AG04449 (cell line): ENCODE results near the gene NRIP2.

Experiments
- CTCF ChIA-PET: fragments of 350-600 bp; formaldehyde crosslinking; extraction: SDS; loops from one replicate; lab custom pipeline; 2021; ENCODE audit warnings: antibody characterized with exemption; lab: Yijun Ruan, JAX
- POLR2A ChIA-PET: fragments of 400-600, 350-600 bp; formaldehyde crosslinking; extraction: SDS; loops from one replicate; lab custom pipeline; 2020; ENCODE audit warnings: antibody characterized with exemption, inconsistent platforms; lab: Yijun Ruan, JAX
- DNase-seq: peaks from one replicate; pipeline ENCODE4 v3.0.0-alpha.2; 2010; ENCODE audit warnings: low read depth, low spot score
- H3K4me3 ChIP-seq: 2 replicates; pipeline ENCODE4 v1.5.1; 2011; ENCODE audit warnings: low read depth, mild to moderate bottlenecking, control low read depth, low read length
- TF ChIP-seq, protein P1 (sequence below): IDR thresholded peaks from one replicate; pipeline ENCODE4 v1.5.1; 2011; ENCODE audit warnings: mild to moderate bottlenecking, moderate library complexity, low read length, control low read depth, inconsistent platforms; ENCODE audit not compliant: insufficient read depth; ENCODE audit errors: missing control alignments

NRIP2 gene

DNA sequence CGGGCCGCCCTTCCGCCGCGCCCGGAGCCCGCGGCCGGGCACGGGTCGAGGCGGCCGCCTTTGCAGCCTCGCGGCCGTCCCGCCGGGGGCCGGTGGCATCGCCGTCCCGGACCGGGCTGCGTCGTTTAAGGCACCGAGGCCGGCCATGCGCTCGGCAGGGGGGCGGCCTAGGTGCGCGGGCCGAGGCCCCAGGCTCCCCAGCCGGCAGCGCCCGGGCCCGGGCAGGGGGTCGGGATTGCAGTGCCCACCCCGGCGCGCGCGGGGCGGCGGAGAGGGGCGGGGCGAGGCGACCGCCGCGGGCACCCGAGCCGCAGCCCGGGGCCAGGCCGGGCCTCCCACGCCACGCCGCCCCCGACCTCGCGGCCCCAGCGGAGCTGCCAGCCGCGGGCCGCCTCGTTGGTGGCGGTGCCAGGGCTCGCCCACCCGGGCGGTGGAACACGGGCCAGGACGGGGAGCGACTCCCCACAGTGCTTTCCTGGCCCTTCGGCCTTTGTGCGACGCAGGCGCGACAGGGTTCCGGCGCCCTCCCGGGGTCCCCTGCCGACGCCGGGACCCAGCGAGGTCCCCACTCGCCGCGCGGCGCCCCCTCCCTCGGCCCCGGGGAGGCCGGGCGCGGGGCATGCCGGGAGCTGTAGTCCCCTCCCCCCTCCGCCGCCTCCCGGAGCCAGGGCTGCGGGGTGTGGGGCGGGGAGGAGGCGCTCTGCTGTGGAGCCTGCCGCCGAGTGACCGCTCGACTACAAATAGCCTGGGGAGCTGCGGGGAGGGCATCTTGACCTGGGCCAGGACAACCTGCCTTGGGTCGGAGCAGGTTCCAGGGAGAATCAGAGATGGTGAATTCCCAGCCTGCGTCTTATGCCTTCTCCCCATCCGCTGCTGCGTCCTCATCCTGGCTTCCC, 39.3 kb downstream of the NRIP2 start:
- H3K4me3 ChIP-seq: peak overlapping the region; percentile 87
- no peak for DNase-seq
- CTCF ChIA-PET: interaction anchor here (0.9 to 3.0 kb wide), 5 partner anchors 11 to 113 kb away, joined by 3 to 27 read pairs (median 3); partner anchors contain the start of gene ITFG2
- TF ChIP-seq, protein P1, sequence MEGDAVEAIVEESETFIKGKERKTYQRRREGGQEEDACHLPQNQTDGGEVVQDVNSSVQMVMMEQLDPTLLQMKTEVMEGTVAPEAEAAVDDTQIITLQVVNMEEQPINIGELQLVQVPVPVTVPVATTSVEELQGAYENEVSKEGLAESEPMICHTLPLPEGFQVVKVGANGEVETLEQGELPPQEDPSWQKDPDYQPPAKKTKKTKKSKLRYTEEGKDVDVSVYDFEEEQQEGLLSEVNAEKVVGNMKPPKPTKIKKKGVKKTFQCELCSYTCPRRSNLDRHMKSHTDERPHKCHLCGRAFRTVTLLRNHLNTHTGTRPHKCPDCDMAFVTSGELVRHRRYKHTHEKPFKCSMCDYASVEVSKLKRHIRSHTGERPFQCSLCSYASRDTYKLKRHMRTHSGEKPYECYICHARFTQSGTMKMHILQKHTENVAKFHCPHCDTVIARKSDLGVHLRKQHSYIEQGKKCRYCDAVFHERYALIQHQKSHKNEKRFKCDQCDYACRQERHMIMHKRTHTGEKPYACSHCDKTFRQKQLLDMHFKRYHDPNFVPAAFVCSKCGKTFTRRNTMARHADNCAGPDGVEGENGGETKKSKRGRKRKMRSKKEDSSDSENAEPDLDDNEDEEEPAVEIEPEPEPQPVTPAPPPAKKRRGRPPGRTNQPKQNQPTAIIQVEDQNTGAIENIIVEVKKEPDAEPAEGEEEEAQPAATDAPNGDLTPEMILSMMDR: no peak
- POLR2A ChIA-PET: interaction anchor here (0.8 to 1.6 kb wide), 2 partner anchors 10 to 18 kb away, joined by 3 to 8 read pairs; no protein-coding TSS in a partner anchor

GRCh38 chr12:2794736-2795289, 40.0 kb downstream of the NRIP2 start, which contains the start of gene FKBP4:
Gene FKBP4 (plus strand): TSS chr12:2794970. CDS start chr12:2795140, 170 bp downstream.
- ChIA-PET POLR2A (interaction anchor here (1.6 kb wide), 1 partner anchor 10 kb away, joined by 8 read pairs; no protein-coding TSS in a partner anchor), CTCF (interaction anchor here (2.6 to 3.0 kb wide), 2 partner anchors 10 to 19 kb away, joined by 13 to 27 read pairs; partner anchors contain the start of gene ITFG2)
- H3K4me3 ChIP-seq: peak within 1 kb of the TSS; percentile 87
- no peak for DNase-seq
- TF ChIP-seq, protein P1: no peak

DNA sequence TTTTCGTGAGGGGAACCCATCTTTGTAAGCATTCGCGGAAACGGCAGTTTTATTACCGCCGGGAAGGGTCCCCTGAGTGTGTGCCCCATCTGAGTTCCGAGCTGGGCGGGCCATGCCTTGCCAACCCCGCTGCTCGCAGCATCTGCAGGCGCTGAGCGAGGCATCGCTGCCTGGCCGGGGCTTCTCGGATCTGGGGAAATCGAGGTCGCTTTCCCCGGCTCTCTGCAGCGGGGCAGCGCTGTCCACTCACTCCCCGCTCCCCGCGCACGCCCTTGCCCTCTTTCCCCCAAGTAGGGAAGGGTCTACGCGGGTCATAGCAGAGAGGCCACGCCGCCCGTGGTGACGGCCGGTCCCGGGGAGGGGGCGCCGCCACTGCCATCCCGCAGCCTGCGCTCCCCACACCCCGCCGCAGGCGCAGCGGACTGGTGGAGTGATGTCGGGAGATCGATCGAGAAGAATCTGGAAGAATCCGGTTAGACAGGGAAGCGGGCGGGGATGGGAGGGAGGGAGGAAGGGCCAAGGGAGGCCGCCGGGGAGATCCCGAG, 40.6 kb downstream of the NRIP2 start:
- TF ChIP-seq, protein P1: no peak
- DNase-seq: no peak
- CTCF ChIA-PET: interaction anchor here (2.6 to 3.0 kb wide), 2 partner anchors 10 to 20 kb away, joined by 13 to 27 read pairs; partner anchors contain the start of gene ITFG2
- peak overlapping the region; percentile 87 for H3K4me3 ChIP-seq
- POLR2A ChIA-PET: interaction anchor here (0.6 kb wide), 1 partner anchor 81 kb away, joined by 3 read pairs; no protein-coding TSS in a partner anchor

DNA sequence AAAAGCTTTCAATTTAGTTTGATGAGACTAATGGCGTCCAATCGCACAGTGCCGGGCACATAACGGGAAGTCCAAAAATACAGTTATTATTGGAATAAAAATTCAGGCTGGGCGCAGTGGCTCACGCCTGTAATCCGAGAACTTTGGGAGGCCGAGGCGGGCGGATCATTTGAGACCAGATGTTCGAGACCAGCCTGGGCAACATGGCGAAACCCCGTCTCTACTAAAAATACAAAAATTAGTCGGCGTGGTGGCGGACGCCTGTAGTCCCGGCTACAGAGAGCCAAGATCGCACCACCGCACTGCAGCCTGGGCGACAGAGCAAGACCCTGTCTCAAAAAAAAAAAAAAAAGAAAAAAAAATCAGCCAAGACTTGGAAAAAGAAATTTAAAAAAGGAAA, 41.3 kb downstream of the NRIP2 start:
- POLR2A ChIA-PET: no interaction called here
- no peak for DNase-seq

DNA sequence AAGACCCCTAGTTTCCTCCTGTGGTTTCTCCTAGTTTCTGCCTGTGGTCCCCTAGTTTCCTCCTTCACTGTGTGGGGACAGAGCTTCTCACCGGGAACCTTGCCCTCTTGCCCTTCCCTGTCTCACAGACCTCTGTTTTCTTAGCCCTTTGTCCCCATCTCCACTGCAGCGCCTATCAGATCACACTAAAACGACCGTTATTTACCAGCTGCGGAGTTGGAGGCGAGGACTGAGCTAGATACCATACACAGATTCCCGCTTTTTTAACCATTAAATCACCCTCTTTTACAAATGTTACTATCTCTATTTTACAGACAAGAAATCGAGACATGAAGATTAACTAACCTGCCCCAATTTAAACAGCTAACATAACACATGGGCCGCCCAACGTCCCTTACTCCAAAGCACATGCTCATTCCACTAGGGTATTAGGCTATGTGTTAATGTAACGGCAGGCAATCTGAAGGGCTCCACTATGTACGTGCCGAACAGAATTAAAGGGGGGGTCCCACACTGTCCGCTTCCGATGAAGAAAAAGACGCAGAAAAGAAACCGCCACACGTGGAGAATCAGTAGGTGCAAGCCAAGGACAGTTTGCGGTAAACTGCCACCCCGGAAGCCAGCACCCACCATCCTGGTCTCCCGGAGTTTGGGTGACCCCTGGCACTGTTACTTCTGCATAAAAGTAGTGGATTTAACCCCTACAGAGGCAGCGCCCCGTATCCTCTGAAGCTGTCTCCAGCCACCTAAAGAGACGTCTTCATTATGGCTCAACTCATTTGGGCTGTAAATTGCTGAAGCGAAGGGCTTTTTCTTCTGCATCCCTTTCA, 41.9 kb downstream of the NRIP2 start:
- CTCF ChIA-PET: interaction anchor here (1.4 to 2.3 kb wide), 3 partner anchors 9 to 20 kb away, joined by 5 to 17 read pairs (median 5); partner anchors contain the start of gene ITFG2
- POLR2A ChIA-PET: no interaction called here
- no peak overlapping the region for H3K4me3 ChIP-seq
- TF ChIP-seq, protein P1: no peak
- DNase-seq: no peak

More for the DNA sequence above, 41.3 kb downstream of the NRIP2 start:
- TF ChIP-seq, protein P1: no peak
- no peak overlapping the region for H3K4me3 ChIP-seq
- CTCF ChIA-PET: interaction anchor here (1.4 to 2.3 kb wide), 3 partner anchors 10 to 20 kb away, joined by 5 to 17 read pairs (median 5); partner anchors contain the start of gene ITFG2
